Mucosa of rectum (tissue), 2 donors: ENCODE measurements around the gene MAST4.

Source experiments
- H3K27ac ChIP-seq, 2 donors: one replicate each; pipeline ENCODE4 v1.7.0; 2013; ENCODE audit warnings: inconsistent platforms in 2 of 2, low read depth in 2 of 2, low read length in 2 of 2
- H3K27me3 ChIP-seq, 2 donors: one replicate each; pipeline ENCODE4 v1.7.0; 2013; ENCODE audit warnings: low read length in 2 of 2; ENCODE audit not compliant: control insufficient read depth in 2 of 2, insufficient read depth in 2 of 2
- H3K36me3 ChIP-seq, 2 donors: one replicate each; pipeline ENCODE4 v1.7.0; 2013; ENCODE audit warnings: low read length in 2 of 2; ENCODE audit not compliant: control insufficient read depth in 2 of 2, insufficient read depth in 2 of 2
- H3K4me1 ChIP-seq, 2 donors: one replicate each; pipeline ENCODE4 v1.7.0; 2013; ENCODE audit warnings: low read length in 2 of 2, mild to moderate bottlenecking in 1 of 2; ENCODE audit not compliant: control insufficient read depth in 2 of 2, insufficient read depth in 2 of 2
- H3K4me3 ChIP-seq, 2 donors: one replicate each; pipeline ENCODE4 v1.7.0; 2013; ENCODE audit warnings: low read length in 2 of 2
- H3K9ac ChIP-seq, 2 donors: one replicate each; pipeline ENCODE4 v1.7.0; 2013; ENCODE audit warnings: low read length in 2 of 2, low read depth in 1 of 2, mild to moderate bottlenecking in 1 of 2
- H3K9me3 ChIP-seq, 2 donors: one replicate each; pipeline ENCODE4 v1.7.0; 2013; ENCODE audit warnings: low read length in 2 of 2; ENCODE audit not compliant: control insufficient read depth in 2 of 2
- donor health status: healthy.
- donor health status: Normal muscosa, but diverticular disease.

MAST4 gene

DNA sequence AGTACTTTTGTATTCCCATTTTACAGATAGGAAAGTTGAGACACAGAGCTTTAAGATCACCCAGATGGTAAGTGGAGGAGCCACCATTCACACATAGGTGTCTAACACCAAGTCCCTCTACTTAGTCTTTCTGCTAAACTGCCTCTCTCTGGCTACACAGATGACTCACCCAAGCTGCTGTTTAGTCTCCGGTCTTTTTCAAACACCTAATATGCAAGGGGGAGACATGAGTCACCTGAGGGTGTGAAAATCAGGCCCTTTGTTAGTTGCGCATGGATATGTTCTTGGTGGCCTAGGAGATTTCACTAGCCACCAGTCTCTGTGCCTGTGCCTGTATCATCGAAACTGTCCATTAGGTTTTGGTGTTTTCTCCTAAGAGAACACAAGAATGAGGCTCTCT, 117.8 kb downstream of the MAST4 start:
- Histone ChIP-seq H3K4me1 (no peaks in the 10 kb centered on the region), H3K9ac (no peak overlapping the region), H3K4me3 (no peak overlapping the region), H3K9me3 (no peaks in the 10 kb centered on the region), H3K27ac (no peak overlapping the region), H3K36me3 (no peaks in the 10 kb centered on the region), H3K27me3 (no peaks in the 10 kb centered on the region)

DNA sequence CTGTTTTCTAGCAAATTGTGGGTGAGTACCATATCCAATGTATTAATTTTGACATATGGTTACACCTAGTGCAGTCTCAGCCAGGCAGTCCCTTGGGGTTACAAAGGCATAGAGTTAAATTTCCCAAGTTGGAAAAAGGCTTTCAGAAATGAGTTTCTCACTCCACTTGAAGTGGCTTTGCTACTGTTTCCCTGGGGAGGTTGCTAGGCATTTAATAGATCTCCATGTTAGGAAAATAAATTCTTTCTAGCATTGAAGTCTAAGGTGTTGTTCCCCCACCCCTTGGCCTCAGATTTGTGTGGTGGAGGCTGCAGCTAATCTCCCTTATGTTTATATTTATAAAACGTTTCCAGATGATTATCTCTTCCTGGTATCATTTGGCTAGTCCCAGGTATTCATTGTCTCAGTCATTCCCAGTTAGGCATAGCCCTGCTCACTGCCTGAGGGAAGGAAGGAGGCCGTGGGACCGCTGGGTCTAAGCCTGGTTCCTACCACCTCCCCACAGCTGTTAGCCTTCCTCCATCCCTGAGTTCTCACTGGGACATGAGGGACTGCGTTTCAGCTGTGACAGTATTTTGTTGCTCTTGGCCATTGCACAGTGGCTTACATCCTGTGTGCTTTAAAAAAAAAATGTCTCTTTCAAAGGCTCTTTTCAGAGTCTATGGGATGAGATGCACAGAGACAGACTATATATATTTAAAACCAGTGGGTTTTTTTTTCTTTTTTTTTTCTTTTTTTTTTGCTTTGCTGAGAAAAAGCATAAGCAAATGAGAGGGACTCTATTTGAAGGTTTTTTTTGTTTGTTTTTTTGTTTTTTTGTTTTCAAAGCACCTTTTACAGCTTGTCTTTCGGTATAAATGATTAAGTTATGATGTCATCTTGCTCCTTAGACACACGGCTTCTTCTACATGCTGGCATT, 121.5 kb downstream of the MAST4 start:
- Histone ChIP-seq H3K4me3 (no peak overlapping the region), H3K9ac (no peak overlapping the region), H3K27ac (no peak overlapping the region), H3K4me1 (no peaks in the 10 kb centered on the region), H3K9me3 (no peaks in the 10 kb centered on the region), H3K36me3 (no peaks in the 10 kb centered on the region), H3K27me3 (no peaks in the 10 kb centered on the region)

DNA sequence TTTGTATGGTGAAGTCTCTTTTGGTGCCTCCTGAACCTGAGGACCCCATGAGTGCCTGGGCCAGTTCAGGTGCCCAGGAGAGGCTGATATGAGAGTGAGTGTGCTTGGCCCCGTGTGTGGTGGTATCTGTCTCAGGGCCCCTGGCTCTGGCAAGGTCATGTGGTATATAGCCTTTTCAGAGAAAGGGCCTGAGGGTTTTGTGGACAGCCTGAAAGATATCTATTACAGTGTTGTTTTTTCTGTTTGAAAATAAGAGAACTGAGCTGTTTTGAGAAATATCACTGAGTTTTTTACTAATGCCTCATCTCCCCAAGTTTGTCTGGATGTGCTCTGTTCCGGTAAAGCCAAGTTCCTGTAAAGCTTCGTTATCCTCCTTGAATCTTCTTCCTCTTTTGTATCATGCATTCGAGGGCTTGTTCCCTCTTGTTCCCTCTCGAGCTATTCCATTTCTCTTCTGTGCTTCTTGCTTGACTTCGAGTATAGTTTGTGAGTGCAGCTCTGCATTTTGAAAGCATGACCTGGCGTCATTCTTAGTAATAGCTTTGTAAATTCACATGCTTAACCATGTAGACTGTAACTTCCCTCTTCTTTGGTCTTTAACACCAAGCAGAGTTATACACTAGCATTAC, 122.3 kb downstream of the MAST4 start:
- no peak overlapping the region for H3K27ac ChIP-seq
- no peaks in the 10 kb centered on the region for H3K4me1 ChIP-seq
- H3K9ac ChIP-seq, result no peak overlapping the region
- no peaks in the 10 kb centered on the region for H3K9me3 ChIP-seq
- no peaks in the 10 kb centered on the region for H3K36me3 ChIP-seq
- H3K27me3 ChIP-seq, result no peaks in the 10 kb centered on the region
- no peak overlapping the region for H3K4me3 ChIP-seq

DNA sequence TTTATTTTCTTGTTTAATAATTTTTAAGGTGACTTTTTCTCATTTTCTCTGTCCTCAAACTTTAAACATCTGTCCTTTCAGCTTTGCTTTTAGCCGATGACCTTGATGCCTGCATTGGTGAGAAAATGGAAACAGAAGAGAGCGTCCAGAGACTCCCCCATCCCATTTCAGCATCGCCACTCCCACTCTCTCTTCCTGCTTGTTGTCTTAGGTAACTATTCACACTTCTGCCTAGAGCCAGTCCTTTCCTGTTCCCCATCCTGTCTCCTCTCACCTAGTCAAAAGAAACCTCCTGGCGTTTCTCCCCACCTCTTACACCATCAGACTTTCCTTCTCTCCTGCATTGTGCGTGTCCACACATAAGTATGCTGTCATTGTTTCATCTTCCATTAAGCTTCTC, 124.6 kb downstream of the MAST4 start:
- H3K27me3 ChIP-seq, result no peaks in the 10 kb centered on the region
- no peak overlapping the region for H3K9ac ChIP-seq
- no peaks in the 10 kb centered on the region for H3K4me1 ChIP-seq
- no peak overlapping the region for H3K4me3 ChIP-seq
- H3K36me3 ChIP-seq, result no peaks in the 10 kb centered on the region
- no peak overlapping the region for H3K27ac ChIP-seq
- H3K9me3 ChIP-seq, result no peaks in the 10 kb centered on the region

DNA sequence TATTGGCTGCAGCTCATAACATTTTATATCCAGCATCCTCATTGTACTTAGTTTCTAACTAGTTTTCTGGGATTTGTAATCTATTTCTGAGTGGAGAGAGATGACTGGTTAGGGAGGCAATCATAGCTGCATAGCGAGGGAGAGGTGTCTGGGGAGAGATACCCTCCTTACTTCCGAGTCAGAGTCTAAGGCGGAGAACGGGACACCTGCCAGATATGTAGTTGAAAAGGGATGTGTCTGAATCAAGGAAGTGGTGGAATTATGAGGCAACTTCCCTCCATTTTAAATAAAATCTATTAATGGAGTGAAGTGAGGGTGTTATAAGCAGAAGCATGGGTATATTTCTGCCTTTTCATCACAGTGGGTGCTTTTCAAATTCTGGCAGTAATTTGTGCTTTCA, 126.5 kb downstream of the MAST4 start:
- Histone ChIP-seq H3K9me3 (no peaks in the 10 kb centered on the region), H3K36me3 (no peaks in the 10 kb centered on the region), H3K27ac (no peak overlapping the region), H3K9ac (no peak overlapping the region), H3K4me3 (no peak overlapping the region), H3K27me3 (no peaks in the 10 kb centered on the region), H3K4me1 (no peaks in the 10 kb centered on the region)

DNA sequence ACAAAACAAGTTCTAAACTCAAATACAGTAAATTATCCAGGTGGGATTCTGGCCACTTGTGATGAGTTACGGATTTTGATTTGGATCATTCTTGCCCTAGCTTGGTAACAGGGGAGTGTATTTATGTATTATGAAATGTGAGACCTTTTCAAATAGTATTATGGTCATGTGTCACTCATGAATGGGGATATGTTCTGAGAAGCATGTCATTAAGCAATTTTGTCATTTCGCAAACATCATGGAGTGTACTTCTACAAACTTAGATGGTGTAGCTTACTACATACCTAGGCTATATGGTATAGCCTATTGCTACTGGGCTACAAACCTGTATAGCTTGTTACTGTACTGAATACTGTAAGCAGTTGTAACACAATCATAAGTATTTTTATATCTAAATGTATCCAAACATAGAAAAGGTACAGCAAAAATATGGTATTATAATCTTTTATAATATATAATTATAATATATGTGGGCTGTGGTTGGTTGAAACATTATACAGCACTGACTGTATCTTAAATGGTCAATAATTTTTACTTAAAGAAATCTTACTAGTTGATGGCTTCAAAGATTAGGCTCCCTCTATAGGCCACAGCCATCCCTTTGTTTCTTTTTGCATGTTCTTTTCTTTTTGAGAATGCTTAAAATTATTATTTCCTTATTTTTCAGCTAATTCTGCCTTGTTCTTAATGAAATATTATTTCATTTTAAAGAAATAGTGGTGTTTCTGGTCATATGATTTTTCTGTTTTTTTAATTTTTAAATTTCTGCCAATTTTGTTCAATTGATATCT, 128.4 kb downstream of the MAST4 start:
- H3K9ac ChIP-seq, result no peak overlapping the region
- no peak overlapping the region for H3K27ac ChIP-seq
- H3K36me3 ChIP-seq, result no peaks in the 10 kb centered on the region
- H3K4me3 ChIP-seq, result no peak overlapping the region
- H3K9me3 ChIP-seq, result no peaks in the 10 kb centered on the region
- H3K27me3 ChIP-seq, result no peaks in the 10 kb centered on the region
- H3K4me1 ChIP-seq, result no peaks in the 10 kb centered on the region

DNA sequence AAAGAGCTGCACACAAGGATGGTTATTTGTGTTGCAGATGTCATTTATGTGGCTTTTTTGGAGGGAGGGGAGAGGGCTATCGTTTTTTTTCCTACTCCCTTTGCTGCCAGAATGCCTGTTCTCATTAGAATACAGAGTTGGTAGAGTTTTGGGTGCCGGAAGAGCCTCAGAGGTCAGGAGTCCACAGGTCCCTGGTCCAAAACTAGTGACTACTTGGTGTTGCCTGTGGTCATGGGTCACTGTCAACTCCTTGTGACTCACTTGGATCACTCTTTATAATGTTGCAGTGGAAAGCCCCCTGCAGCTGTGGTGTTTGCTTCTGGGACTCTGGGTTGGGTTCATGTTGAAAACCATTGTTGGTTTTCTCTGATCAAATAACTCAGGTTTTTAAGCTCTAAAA, 131.4 kb downstream of the MAST4 start:
- Histone ChIP-seq H3K27me3 (no peaks in the 10 kb centered on the region), H3K4me1 (no peaks in the 10 kb centered on the region)

DNA sequence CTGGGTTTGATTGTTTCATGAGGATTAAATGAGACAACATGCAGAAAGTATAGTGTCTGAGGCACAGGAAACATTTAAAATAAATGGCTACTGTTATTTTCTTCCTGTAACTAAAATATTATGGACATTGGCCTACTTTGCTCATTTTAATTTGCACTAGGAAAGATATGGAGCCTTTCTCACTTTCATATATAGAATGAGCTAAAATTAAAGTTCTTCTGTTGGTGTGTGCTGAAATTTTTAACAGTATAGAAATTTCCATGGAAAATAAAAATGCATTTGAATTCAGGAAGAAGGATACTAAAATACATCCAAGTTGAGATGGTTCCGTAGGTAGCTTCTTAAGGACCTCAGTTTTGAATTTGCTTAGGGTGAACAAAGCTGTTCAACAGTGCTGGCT, 131.9 kb downstream of the MAST4 start:
- H3K36me3 ChIP-seq, result no peaks in the 10 kb centered on the region

More for the DNA sequence above, 131.4 kb downstream of the MAST4 start:
- Histone ChIP-seq H3K27ac (no peak overlapping the region), H3K4me3 (no peak overlapping the region), H3K9ac (no peak overlapping the region), H3K9me3 (no peaks in the 10 kb centered on the region), H3K36me3 (no peaks in the 10 kb centered on the region)

DNA sequence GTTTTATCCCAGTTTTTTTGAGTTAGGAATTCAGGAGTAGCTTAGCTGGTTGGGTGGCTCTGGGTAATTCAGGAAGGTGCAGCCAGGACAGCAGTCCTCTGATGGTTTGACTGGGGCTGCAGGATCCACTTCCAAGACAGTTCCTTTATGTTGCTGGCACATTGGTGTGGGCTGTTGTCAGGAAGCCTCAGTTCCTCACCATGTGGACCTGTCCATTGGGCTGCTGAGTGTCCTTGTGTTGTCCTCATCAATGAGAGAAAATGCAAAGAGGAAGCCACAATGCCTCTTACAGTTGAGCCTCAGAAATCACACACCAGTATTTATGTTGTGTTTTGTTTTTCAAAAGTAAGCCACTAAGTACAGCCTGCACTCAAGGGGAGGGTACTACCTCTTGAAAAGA, 140.9 kb downstream of the MAST4 start:
- no peaks in the 10 kb centered on the region for H3K27me3 ChIP-seq
- H3K4me1 ChIP-seq, result peaks cover 5 to 6% of the 10 kb centered on the region in 2 donors
- no peak overlapping the region for H3K27ac ChIP-seq
- no peak overlapping the region for H3K9ac ChIP-seq
- H3K36me3 ChIP-seq, result no peaks in the 10 kb centered on the region
- no peaks in the 10 kb centered on the region for H3K9me3 ChIP-seq
- no peak overlapping the region for H3K4me3 ChIP-seq

More for the DNA sequence above, 131.9 kb downstream of the MAST4 start:
- no peaks in the 10 kb centered on the region for H3K27me3 ChIP-seq
- H3K9me3 ChIP-seq, result no peaks in the 10 kb centered on the region
- no peaks in the 10 kb centered on the region for H3K4me1 ChIP-seq
- no peak overlapping the region for H3K4me3 ChIP-seq
- H3K9ac ChIP-seq, result no peak overlapping the region
- no peak overlapping the region for H3K27ac ChIP-seq

DNA sequence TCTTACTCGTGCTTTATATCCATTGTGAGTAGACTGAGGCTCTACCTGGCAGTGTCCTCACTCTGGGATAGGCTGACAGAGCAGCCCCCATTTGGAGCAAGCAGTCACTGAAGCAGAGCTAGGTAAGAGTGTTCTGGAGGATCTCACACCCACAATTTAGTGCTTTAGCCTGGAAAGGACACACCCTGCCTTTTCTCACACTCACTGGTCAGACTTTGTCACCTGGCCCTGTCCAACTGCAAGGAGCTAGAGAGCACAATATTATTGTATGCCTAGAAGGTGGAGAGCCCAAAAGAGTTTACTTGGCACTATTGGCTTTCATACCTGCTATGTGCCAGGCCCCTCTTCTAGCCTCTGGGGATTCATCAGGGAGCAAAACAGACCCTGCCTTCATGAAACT, 141.9 kb downstream of the MAST4 start:
- H3K36me3 ChIP-seq, result no peaks in the 10 kb centered on the region
- no peaks in the 10 kb centered on the region for H3K9me3 ChIP-seq
- peaks cover 5 to 7% of the 10 kb centered on the region in 2 donors for H3K4me1 ChIP-seq
- no peak overlapping the region for H3K27ac ChIP-seq
- H3K4me3 ChIP-seq, result no peak overlapping the region
- H3K9ac ChIP-seq, result no peak overlapping the region
- H3K27me3 ChIP-seq, result no peaks in the 10 kb centered on the region
